BJ (cell line): ENCODE results near the gene CMTR1. TPM values are rescaled to one million over a fixed set of nuclear protein-coding genes. Genes with fewer than 3 reads are reported as not detected.

Experiments used
- CTCF ChIA-PET: fragments of 350-600 bp; formaldehyde crosslinking; extraction: SDS; loops from one replicate; lab custom pipeline; 2021; ENCODE audit warnings: antibody characterized with exemption, inconsistent platforms; lab: Yijun Ruan, JAX
- POLR2A ChIA-PET: fragments of 300-600 bp; sonication (Branson Sonifier 250); formaldehyde crosslinking; extraction: SDS; loops from one replicate; lab custom pipeline; 2021; ENCODE audit warnings: antibody characterized with exemption; lab: Charles Lee
- DNase-seq: peaks from one replicate; pipeline ENCODE4 v3.0.0-alpha.2; 2011; ENCODE audit warnings: low read depth
- H3K27me3 ChIP-seq: 2 replicates; pipeline ENCODE4 v1.6.0; 2011; ENCODE audit warnings: low read length; ENCODE audit not compliant: control insufficient read depth, insufficient read depth
- H3K36me3 ChIP-seq: 2 replicates; pipeline ENCODE4 v1.5.1; 2011; ENCODE audit warnings: low read length; ENCODE audit not compliant: control insufficient read depth, insufficient read depth
- H3K4me3 ChIP-seq: 2 replicates; pipeline ENCODE4 v1.5.1; 2011; ENCODE audit warnings: low read depth, mild to moderate bottlenecking, control low read depth, low read length
- CTCF ChIP-seq: IDR thresholded peaks from 2 replicates; pipeline ENCODE4 v1.5.1; 2011; ENCODE audit warnings: low read depth, mild to moderate bottlenecking, control low read depth, inconsistent platforms, low read length, moderate library complexity; ENCODE audit not compliant: insufficient read depth
- polyA plus RNA-seq: library from polyadenylated mRNA; depleted of rRNA; stranded (reverse); fragments of >200 nt; gene quantifications from 2 replicates; pipeline ENCODE4 v1.2.3, GENCODE V29; 2011; rRNA removed

CMTR1 gene
- polyA plus RNA-seq, 1 experiment: 25.2 TPM

- TF ChIP-seq CTCF: no peak
- CTCF ChIA-PET: interaction anchor here (0.9 to 2.1 kb wide), 2 partner anchors 40 to 52 kb away, joined by 3 to 4 read pairs; no protein-coding TSS in a partner anchor
- Histone ChIP-seq H3K4me3 (no peak overlapping the region), H3K36me3 (no peaks in the 10 kb centered on the region), H3K27me3 (peaks cover 11% of the 10 kb centered on the region)
- no peak for DNase-seq
- POLR2A ChIA-PET: no interaction called here
Observed at GRCh38 chr6:37525460-37526357, 92.7 kb downstream of the CMTR1 start.

GRCh38 chr6:37528541-37528940 is 95.5 kb downstream of the CMTR1 start:
- TF ChIP-seq CTCF: no peak
- CTCF ChIA-PET: interaction anchor here (1.8 kb wide), 1 partner anchor 10 kb away, joined by 10 read pairs; no protein-coding TSS in a partner anchor
- DNase-seq: no peak
- no peaks in the 10 kb centered on the region for H3K36me3 ChIP-seq
- H3K27me3 ChIP-seq: peaks cover 23% of the 10 kb centered on the region
- no peak overlapping the region for H3K4me3 ChIP-seq
- POLR2A ChIA-PET: no interaction called here

GRCh38 chr6:37530297-37530696 is 97.3 kb downstream of the CMTR1 start:
- CTCF ChIA-PET: interaction anchor here (0.6 to 1.8 kb wide), 3 partner anchors 8 to 81 kb away, joined by 3 to 10 read pairs (median 3); no protein-coding TSS in a partner anchor

GRCh38 chr6:37531026-37531425 is 98.0 kb downstream of the CMTR1 start:
- peaks cover 40% of the 10 kb centered on the region for H3K27me3 ChIP-seq
- DNase-seq: no peak
- no peak overlapping the region for H3K4me3 ChIP-seq
- CTCF ChIA-PET: interaction anchor here (0.6 kb wide), 1 partner anchor 81 kb away, joined by 3 read pairs; no protein-coding TSS in a partner anchor
- TF ChIP-seq CTCF: no peak
- H3K36me3 ChIP-seq: no peaks in the 10 kb centered on the region
- POLR2A ChIA-PET: no interaction called here

More at GRCh38 chr6:37530297-37530696, 97.3 kb downstream of the CMTR1 start:
- POLR2A ChIA-PET: no interaction called here
- no peak overlapping the region for H3K4me3 ChIP-seq
- TF ChIP-seq CTCF: no peak
- DNase-seq: no peak
- peaks cover 32% of the 10 kb centered on the region for H3K27me3 ChIP-seq
- no peaks in the 10 kb centered on the region for H3K36me3 ChIP-seq

Other genes starting within 250 kb of the CMTR1 start
- 4.4 and 5.5 TPM in 2 replicates for gene TBC1D22B, start 175.4 kb upstream of the CMTR1 start, polyA plus RNA-seq
- gene TMEM217, start 175.1 kb upstream of the CMTR1 start, polyA plus RNA-seq: 2.3 and 3.1 TPM in 2 replicates
- 13.3 and 18.3 TPM in 2 replicates for gene RNF8, start 79.2 kb upstream of the CMTR1 start, polyA plus RNA-seq
- 31.8 and 34.4 TPM in 2 replicates for gene CCDC167, start 66.7 kb downstream of the CMTR1 start, polyA plus RNA-seq